Calu3 (cell line): Measurements from ENCODE around the gene DNAJC1. TPM values are rescaled to one million over a fixed set of nuclear protein-coding genes. Genes with fewer than 3 reads are reported as not detected.
"Not testable (repeated sequence)": the region's sequence is repeated elsewhere in the genome, so short reads cannot be mapped to it uniquely, and the experiment has no call there.

Experiments used
- BruUV-seq: library from RNA; stranded (reverse); fragments of 400-500 nt; replicated peaks from 2 replicates; lab custom pipeline; 2021; lab: Mats Ljungman, UMichigan
- CTCF ChIA-PET: fragments of 300-600 bp; sonication (Branson Sonifier 250); formaldehyde crosslinking; loops from one replicate; lab custom pipeline; 2022; ENCODE audit warnings: antibody characterized with exemption; lab: Charles Lee
- DNase-seq: peaks from one replicate; pipeline ENCODE4 v3.0.0; 2022
- H3K27ac Mint-ChIP-seq: one replicate; pipeline ENCODE4 v1.8.0; 2022; ENCODE audit warnings: mixed read lengths; ENCODE audit not compliant: unreplicated experiment
- H3K27me3 Mint-ChIP-seq: one replicate; pipeline ENCODE4 v1.8.0; 2022; ENCODE audit warnings: mixed read lengths; ENCODE audit not compliant: unreplicated experiment
- H3K36me3 Mint-ChIP-seq: one replicate; pipeline ENCODE4 v1.8.0; 2022; ENCODE audit warnings: mild to moderate bottlenecking, moderate library complexity, mixed read lengths; ENCODE audit not compliant: insufficient read depth, unreplicated experiment
- H3K4me1 Mint-ChIP-seq: one replicate; pipeline ENCODE4 v1.8.0; 2022; ENCODE audit warnings: mild to moderate bottlenecking, low read depth, mixed read lengths; ENCODE audit not compliant: unreplicated experiment
- H3K4me3 Mint-ChIP-seq: one replicate; pipeline ENCODE4 v1.8.0; 2022; ENCODE audit warnings: mild to moderate bottlenecking, low read depth, moderate library complexity, mixed read lengths; ENCODE audit not compliant: unreplicated experiment
- H3K9me3 Mint-ChIP-seq: one replicate; pipeline ENCODE4 v1.8.0; 2022; ENCODE audit warnings: low read depth, mixed read lengths; ENCODE audit not compliant: unreplicated experiment
- intact Hi-C: fragments of 100-400 bp; cut with micrococcal nuclease; formaldehyde crosslinking; loops from one replicate; pipeline ENCODE4 v1.10.0; 2022; ENCODE audit not compliant: unreplicated experiment
- total RNA-seq: library from RNA; stranded (reverse); gene quantifications from 2 replicates; pipeline ENCODE4 v1.2.3, GENCODE V29; 2022
- TF ChIP-seq, protein P1 (sequence below): fragments of 200-600 bp; IDR thresholded peaks from one replicate; pipeline ENCODE4 v1.8.0; 2022; ENCODE audit warnings: antibody characterized with exemption; ENCODE audit not compliant: unreplicated experiment

DNAJC1 gene
- total RNA-seq, 1 experiment from 2014 or later: 17.0 TPM

- Mint-ChIP-seq H3K36me3 (no peaks in the 10 kb centered on the region), H3K4me3 (no peak overlapping the region), H3K27ac (no peak overlapping the region), H3K27me3 (no peaks in the 10 kb centered on the region), H3K9me3 (no peaks in the 10 kb centered on the region), H3K4me1 (peaks cover 8% of the 10 kb centered on the region)
- BruUV-seq: no TSS peak
- DNase-seq: no peak
- intact Hi-C loops: no loop called here
- TF ChIP-seq, protein P1, sequence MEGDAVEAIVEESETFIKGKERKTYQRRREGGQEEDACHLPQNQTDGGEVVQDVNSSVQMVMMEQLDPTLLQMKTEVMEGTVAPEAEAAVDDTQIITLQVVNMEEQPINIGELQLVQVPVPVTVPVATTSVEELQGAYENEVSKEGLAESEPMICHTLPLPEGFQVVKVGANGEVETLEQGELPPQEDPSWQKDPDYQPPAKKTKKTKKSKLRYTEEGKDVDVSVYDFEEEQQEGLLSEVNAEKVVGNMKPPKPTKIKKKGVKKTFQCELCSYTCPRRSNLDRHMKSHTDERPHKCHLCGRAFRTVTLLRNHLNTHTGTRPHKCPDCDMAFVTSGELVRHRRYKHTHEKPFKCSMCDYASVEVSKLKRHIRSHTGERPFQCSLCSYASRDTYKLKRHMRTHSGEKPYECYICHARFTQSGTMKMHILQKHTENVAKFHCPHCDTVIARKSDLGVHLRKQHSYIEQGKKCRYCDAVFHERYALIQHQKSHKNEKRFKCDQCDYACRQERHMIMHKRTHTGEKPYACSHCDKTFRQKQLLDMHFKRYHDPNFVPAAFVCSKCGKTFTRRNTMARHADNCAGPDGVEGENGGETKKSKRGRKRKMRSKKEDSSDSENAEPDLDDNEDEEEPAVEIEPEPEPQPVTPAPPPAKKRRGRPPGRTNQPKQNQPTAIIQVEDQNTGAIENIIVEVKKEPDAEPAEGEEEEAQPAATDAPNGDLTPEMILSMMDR: no peak
- CTCF ChIA-PET: no interaction called here
Measured at GRCh38 chr10:21860718-21861117, 142.8 kb downstream of the DNAJC1 start.

- BruUV-seq: no TSS peak
- no peak for DNase-seq
- TF ChIP-seq, protein P1: no peak
- H3K27ac Mint-ChIP-seq: no peak overlapping the region
- no peaks in the 10 kb centered on the region for H3K36me3 Mint-ChIP-seq
- intact Hi-C loops: no loop called here
- H3K9me3 Mint-ChIP-seq: no peaks in the 10 kb centered on the region
- CTCF ChIA-PET: no interaction called here
- H3K4me3 Mint-ChIP-seq: no peak overlapping the region
- H3K27me3 Mint-ChIP-seq: no peaks in the 10 kb centered on the region
- peaks cover 8% of the 10 kb centered on the region for H3K4me1 Mint-ChIP-seq
Measured at GRCh38 chr10:21858455-21858854, 145.1 kb downstream of the DNAJC1 start.

DNA sequence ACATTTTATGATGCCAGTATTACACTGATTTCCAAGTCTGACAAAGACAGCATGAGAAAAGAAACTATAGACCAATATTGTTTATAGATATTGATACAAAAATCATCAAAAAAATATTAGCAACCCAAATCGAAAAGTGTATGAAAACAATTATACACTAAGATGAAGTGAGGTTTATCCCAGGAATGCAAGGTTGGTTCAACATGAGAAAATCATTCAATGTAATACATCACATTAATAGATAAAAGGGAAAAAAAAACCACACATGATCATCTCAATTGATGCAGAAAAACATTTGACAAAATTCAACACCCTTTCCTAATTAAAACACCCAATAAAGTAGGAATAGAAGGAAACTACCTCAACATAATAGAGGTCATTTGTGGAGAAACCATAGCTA lies 153.9 kb downstream of the DNAJC1 start:
- intact Hi-C loops: no loop called here
- CTCF ChIA-PET: no interaction called here

DNA sequence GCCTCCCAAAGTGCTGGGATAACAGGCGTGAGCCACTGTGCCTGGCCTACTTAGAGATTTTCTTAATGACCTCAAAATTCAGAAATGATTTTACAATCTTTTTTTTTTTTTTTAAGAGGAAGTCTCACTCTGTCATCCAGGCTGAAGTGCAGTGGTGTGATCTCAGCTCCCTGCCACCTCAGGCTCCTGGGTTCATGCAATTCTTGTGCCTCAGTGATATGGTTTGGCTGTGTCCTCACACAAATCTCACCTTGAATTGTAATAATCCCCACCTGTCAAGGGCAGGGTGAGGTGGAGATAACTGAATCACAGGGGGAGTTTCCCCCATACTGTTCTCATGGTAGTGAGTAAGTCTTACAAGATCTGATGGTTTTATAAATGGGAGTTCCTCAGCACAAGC lies 159.9 kb downstream of the DNAJC1 start:
- H3K9me3 Mint-ChIP-seq: peaks cover 7% of the 10 kb centered on the region
- no peak overlapping the region for H3K27ac Mint-ChIP-seq
- CTCF ChIA-PET: no interaction called here
- no peaks in the 10 kb centered on the region for H3K4me1 Mint-ChIP-seq
- no peaks in the 10 kb centered on the region for H3K36me3 Mint-ChIP-seq
- TF ChIP-seq, protein P1: no peak
- H3K27me3 Mint-ChIP-seq: no peaks in the 10 kb centered on the region
- H3K4me3 Mint-ChIP-seq: no peak overlapping the region
- no TSS peak for BruUV-seq
- DNase-seq: no peak
- intact Hi-C loops: no loop called here

More for the DNA sequence above, 153.9 kb downstream of the DNAJC1 start:
- BruUV-seq: no TSS peak
- Mint-ChIP-seq H3K9me3 (peaks cover 5% of the 10 kb centered on the region), H3K27me3 (no peaks in the 10 kb centered on the region), H3K4me3 (no peak overlapping the region), H3K4me1 (no peaks in the 10 kb centered on the region), H3K27ac (no peak overlapping the region), H3K36me3 (no peaks in the 10 kb centered on the region)
- no peak for DNase-seq
- TF ChIP-seq, protein P1: no peak

DNA sequence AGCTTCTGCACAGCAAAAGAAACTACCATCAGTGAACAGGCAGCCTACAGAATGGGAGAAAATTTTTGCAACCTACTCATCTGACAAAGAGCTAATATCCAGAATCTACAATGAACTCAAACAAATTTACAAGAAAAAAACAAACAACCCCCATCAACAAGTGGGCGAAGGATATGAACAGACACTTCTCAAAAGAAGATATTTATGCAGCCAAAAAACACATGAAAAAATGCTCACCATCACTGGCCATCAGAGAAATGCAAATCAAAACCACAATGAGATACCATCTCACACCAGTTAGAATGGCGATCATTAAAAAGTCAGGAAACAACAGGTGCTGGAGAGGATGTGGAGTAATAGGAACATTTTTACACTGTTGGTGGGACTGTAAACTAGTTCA lies 162.3 kb downstream of the DNAJC1 start:
- BruUV-seq, H3K27ac Mint-ChIP-seq, H3K4me3 Mint-ChIP-seq, DNase-seq, H3K4me1 Mint-ChIP-seq, H3K36me3 Mint-ChIP-seq, intact Hi-C loops, H3K27me3 Mint-ChIP-seq, H3K9me3 Mint-ChIP-seq, CTCF ChIA-PET: not testable (repeated sequence)

DNA sequence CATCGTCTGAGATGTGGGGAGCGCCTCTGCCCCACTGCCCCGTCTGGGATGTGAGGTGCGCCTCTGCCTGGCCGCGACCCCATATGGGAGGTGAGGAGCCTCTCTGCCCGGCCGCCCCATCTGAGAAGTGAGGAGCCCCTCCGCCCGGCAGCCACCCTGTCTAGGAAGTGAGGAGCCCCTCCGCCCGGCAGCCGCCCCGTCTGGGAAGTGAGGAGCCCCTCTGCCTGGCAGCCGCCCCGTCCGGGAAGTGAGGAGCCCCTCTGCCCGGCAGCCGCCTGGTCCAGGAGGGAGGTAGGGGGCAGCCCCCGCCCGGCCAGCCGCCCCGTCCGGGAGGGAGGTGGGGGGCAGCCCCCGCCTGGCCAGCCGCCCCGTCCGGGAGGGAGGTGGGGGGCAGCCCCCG lies 166.0 kb downstream of the DNAJC1 start:
- H3K4me1 Mint-ChIP-seq, CTCF ChIA-PET, intact Hi-C loops, BruUV-seq, H3K4me3 Mint-ChIP-seq, H3K36me3 Mint-ChIP-seq, DNase-seq, H3K27ac Mint-ChIP-seq, H3K27me3 Mint-ChIP-seq: not testable (repeated sequence)
- H3K9me3 Mint-ChIP-seq: peaks cover 13% of the 10 kb centered on the region

GRCh38 chr10:21834574-21834973 lies 169.0 kb downstream of the DNAJC1 start:
- H3K4me1 Mint-ChIP-seq, BruUV-seq, H3K27me3 Mint-ChIP-seq, CTCF ChIA-PET, intact Hi-C loops, H3K27ac Mint-ChIP-seq, H3K4me3 Mint-ChIP-seq, DNase-seq, H3K36me3 Mint-ChIP-seq: not testable (repeated sequence)
- H3K9me3 Mint-ChIP-seq: peaks cover 23% of the 10 kb centered on the region
